ENCODE data around the gene CD84. TPM values are rescaled to one million over a fixed set of nuclear protein-coding genes. Genes with fewer than 3 reads are reported as not detected.
A peak's percentile ranks its signal among the peaks of the same experiment; 100 is the strongest.

The CD84 gene
- total and polyA plus RNA-seq, 12 donors: 0.25 to 11.8 (median 1.6) TPM

DNA sequence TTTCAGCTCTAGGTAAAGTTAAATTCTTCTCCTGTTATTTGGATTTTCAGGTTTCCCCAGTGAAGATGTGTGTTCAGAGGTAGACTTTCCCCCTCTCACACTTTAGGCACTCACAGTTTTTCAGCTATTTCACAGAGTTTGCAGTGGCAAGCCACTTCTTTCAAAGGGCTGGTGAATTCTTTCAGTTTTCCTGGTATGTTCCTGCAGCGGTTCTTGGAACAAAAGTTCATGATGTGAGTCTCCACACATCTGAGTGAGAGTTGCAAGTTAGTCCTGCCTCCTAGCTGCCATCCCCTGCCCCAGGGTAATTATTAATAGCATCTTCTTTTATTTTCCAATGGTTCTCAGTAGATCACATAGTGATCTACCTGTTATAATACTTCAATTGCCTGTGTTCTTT lies 27.3 kb upstream of the CD84 start:
- Histone ChIP-seq H3K4me3 (no peak overlapping the region), H3K36me3 (no peaks in the 10 kb centered on the region), H3K4me1 (peaks cover 0 to 12% (median 0%) of the 10 kb centered on the region in 9 donors), H3K9me3 (peaks cover 0 to 30% (median under 1%) of the 10 kb centered on the region in 11 donors), H3K27ac (peak overlapping the region in 1 of 10 donors; percentile 39), H3K27me3 (peaks cover 0 to 15% (median 4%) of the 10 kb centered on the region in 7 donors)
- 64 to 74% methylated on average over 1 of the region's 1 CpG for WGBS, 2 donors
- DNase-seq (no peak), ATAC-seq (no peak)
- intact Hi-C loops (cut with DNase I): loop anchor here in 8 of 10 donors (1.0 to 5.0 kb wide), 6 partner anchors 174 to 264 kb away; partner anchors contain the start of genes COPA (in 1 of the 8) and NCSTN (in 1 of the 8)
- TF ChIP-seq, protein P1, sequence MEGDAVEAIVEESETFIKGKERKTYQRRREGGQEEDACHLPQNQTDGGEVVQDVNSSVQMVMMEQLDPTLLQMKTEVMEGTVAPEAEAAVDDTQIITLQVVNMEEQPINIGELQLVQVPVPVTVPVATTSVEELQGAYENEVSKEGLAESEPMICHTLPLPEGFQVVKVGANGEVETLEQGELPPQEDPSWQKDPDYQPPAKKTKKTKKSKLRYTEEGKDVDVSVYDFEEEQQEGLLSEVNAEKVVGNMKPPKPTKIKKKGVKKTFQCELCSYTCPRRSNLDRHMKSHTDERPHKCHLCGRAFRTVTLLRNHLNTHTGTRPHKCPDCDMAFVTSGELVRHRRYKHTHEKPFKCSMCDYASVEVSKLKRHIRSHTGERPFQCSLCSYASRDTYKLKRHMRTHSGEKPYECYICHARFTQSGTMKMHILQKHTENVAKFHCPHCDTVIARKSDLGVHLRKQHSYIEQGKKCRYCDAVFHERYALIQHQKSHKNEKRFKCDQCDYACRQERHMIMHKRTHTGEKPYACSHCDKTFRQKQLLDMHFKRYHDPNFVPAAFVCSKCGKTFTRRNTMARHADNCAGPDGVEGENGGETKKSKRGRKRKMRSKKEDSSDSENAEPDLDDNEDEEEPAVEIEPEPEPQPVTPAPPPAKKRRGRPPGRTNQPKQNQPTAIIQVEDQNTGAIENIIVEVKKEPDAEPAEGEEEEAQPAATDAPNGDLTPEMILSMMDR (IDR thresholded peaks at IDR 0.05): no peak

DNA sequence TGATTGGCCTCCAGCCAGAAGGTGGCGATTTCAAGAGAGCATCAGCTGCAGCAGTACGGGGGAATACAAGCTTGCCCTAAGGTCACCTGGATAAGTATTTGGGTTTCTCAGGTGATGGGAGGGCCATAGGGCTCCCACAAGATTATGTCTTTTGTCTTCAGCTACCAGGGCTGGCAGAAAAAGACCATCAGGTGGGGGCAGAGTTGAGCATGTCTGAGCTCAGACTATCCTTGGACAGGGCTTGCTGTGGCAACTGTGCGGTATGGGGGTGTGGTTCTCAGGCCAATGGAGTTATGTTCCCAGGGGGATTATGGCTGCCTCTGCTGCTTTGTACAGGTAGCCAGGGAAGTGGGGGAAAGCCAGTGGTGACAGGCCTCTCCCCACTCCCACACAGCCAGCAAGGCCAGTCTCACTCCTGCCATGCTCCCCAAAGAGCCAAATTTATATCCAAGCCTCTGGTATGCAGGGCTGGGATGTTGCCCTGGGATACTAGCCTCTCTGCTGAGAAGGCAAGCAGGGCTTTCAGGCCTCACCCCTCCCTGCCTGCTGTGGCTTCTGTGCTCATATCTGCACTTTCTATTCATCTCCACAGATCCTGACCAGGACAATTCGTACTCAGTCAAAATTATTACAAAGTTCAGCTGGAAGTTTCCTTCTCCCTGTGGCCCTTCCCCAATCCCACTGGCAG lies 26.6 kb upstream of the CD84 start:
- Histone ChIP-seq H3K4me1 (peaks cover 0 to 12% (median 0%) of the 10 kb centered on the region in 9 donors), H3K9me3 (peaks cover 0 to 36% (median 6%) of the 10 kb centered on the region in 11 donors), H3K27me3 (peaks cover 0 to 14% (median 4%) of the 10 kb centered on the region in 7 donors), H3K27ac (peak overlapping the region in 1 of 10 donors; percentile 39), H3K36me3 (no peaks in the 10 kb centered on the region), H3K4me3 (no peak overlapping the region)
- ATAC-seq (no peak), DNase-seq (no peak)
- intact Hi-C loops (cut with DNase I): loop anchor here in 7 of 10 donors (2.0 to 5.0 kb wide), 4 partner anchors 173 to 264 kb away; partner anchors contain the start of genes COPA (in 1 of the 7) and NCSTN (in 1 of the 7)
- WGBS, 2 donors: 79 to 82% methylated on average over 4 of the region's 4 CpGs
- TF ChIP-seq, protein P1 (IDR thresholded peaks at IDR 0.05): no peak

DNA sequence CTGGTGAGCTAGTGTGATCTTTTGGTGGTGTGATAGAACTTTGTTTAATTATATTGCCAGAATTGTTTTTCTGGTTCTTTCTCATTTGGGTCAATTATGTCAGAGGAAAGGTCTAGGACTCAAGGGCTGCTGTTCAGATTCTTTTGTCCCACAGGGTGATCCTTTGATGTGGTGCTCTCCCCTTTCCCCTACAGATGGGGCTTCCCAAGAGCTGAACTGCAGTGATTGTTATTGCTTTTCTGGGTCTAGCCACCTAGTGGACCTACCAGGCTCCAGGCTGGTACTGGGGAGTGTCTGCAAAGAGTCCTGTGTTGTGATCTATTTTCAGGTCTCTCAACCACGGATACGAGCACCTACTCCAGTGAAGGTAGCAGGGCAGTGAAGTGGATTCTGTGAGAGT lies 25.9 kb upstream of the CD84 start:
- intact Hi-C loops (cut with DNase I): loop anchor here in 3 of 10 donors (5.0 kb wide), 2 partner anchors 178 to 263 kb away; partner anchors contain the start of genes COPA (in 1 of the 3) and NCSTN (in 1 of the 3)
- Histone ChIP-seq H3K27me3 (peaks cover 0 to 12% (median 4%) of the 10 kb centered on the region in 7 donors), H3K9me3 (peaks cover 0 to 44% (median 10%) of the 10 kb centered on the region in 11 donors), H3K4me1 (peaks cover 0 to 12% (median 0%) of the 10 kb centered on the region in 9 donors), H3K27ac (no peak overlapping the region), H3K4me3 (no peak overlapping the region), H3K36me3 (no peaks in the 10 kb centered on the region)
- DNase-seq (no peak), ATAC-seq (no peak)
- TF ChIP-seq, protein P1 (IDR thresholded peaks at IDR 0.05): no peak
- 80 to 85% methylated on average over 2 of the region's 2 CpGs for WGBS, 2 donors

DNA sequence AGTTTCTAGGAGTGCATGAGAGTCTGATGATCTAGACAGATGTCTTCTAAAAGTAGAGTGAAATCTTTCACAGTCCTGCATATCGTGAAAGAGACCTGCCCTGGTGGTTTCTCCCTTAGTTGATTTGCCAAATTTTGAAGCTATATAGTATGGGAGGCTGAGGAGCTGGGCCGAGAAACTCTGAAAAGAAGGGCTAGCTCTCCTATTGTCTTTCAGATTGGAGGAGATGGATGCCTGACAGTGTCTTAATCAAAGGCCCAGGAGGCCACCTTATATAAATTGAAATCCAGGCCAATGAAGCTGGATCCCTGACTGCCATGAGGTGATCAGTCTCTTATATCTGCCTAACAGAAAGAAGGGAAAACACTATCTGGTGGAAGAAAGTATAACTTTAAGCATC lies 18.4 kb upstream of the CD84 start:
- 54 to 81% methylated on average over 2 of the region's 2 CpGs for WGBS, 2 donors
- TF ChIP-seq, protein P1 (IDR thresholded peaks at IDR 0.05): no peak
- Histone ChIP-seq H3K4me1 (no peaks in the 10 kb centered on the region), H3K36me3 (no peaks in the 10 kb centered on the region), H3K27ac (no peak overlapping the region), H3K27me3 (no peaks in the 10 kb centered on the region), H3K9me3 (peaks cover 0 to 47% (median 17%) of the 10 kb centered on the region in 11 donors), H3K4me3 (no peak overlapping the region)
- ATAC-seq (no peak), DNase-seq (no peak)
- intact Hi-C loops (cut with DNase I): no loop called here
